Tibial artery (tissue), 4 donors: ENCODE results near the gene PLEKHA5.

Experiments
- DNase-seq, 2 donors: peaks; one replicate each; pipeline ENCODE4 v3.0.0-alpha.2; 2019
- H3K27ac ChIP-seq, 2 donors: fragments of 200-600 bp; sonication (generic) in 1 of 2; 1 replicate in 1 of 2; 2 replicates in 1 of 2; pipeline ENCODE4 v1.5.1; 2018 to 2019; ENCODE audit warnings: mild to moderate bottlenecking in 1 of 2
- H3K27me3 ChIP-seq, 2 donors: fragments of 200-600 bp; sonication (generic) in 1 of 2; one replicate each; pipeline versions ENCODE4 v1.5.1 to v1.6.0; 2016 to 2019
- H3K36me3 ChIP-seq, 3 donors: fragments of 200-600 bp; sonication (generic) in 2 of 3; one replicate each; pipeline ENCODE4 v1.5.1; 2016 to 2019; ENCODE audit warnings: mild to moderate bottlenecking in 2 of 3
- H3K4me1 ChIP-seq, 4 donors: fragments of 200-600 bp; sonication (generic) in 2 of 4; 1 replicate in 3 of 4; 2 replicates in 1 of 4; pipeline ENCODE4 v1.5.1; 2016 to 2019
- H3K4me3 ChIP-seq, 2 donors: fragments of 200-600 bp; sonication (generic) in 1 of 2; 1 replicate in 1 of 2; 2 replicates in 1 of 2; pipeline ENCODE4 v1.5.1; 2018 to 2019; ENCODE audit warnings: mild to moderate bottlenecking in 2 of 2
- H3K9me3 ChIP-seq, 3 donors: fragments of 200-600 bp; sonication (generic) in 1 of 3; one replicate each; pipeline ENCODE4 v1.5.1; 2016 to 2019
- CTCF ChIP-seq, 2 experiments: fragments of 200-600 bp in 1 of 2; fragments of 450-650 bp in 1 of 2; IDR thresholded peaks; one replicate each; pipeline ENCODE4 v1.5.1; 2017 to 2019; ENCODE audit warnings: antibody characterized with exemption in 2 of 2, mild to moderate bottlenecking in 1 of 2, moderate library complexity in 1 of 2
- intact Hi-C: fragments of 100-400 bp; cut with DNase I; formaldehyde crosslinking; loops from one replicate; pipeline ENCODE4 v1.15.0; 2023; ENCODE audit warnings: low total_unique reads

Gene PLEKHA5

GRCh38 chr12:19376691-19377090 lies 247.2 kb downstream of the PLEKHA5 start:
- H3K36me3 ChIP-seq, result peaks cover 8 to 21% (median 9%) of the 10 kb centered on the region in 3 donors
- H3K27ac ChIP-seq, result no peak overlapping the region
- no peak for TF ChIP-seq CTCF (IDR thresholded peaks at IDR 0.05)
- no peaks in the 10 kb centered on the region for H3K9me3 ChIP-seq
- no peak overlapping the region for H3K4me3 ChIP-seq
- H3K27me3 ChIP-seq, result no peaks in the 10 kb centered on the region
- H3K4me1 ChIP-seq, result peaks cover 0 to 9% (median 5%) of the 10 kb centered on the region in 4 donors
- intact Hi-C loops, result loop anchor here (2.0 to 10.0 kb wide), 2 partner anchors 52 to 268 kb away; no protein-coding TSS in a partner anchor
- no peak for DNase-seq

- no peak overlapping the region for H3K27ac ChIP-seq
- H3K4me3 ChIP-seq, result no peak overlapping the region
- peaks cover 0 to 5% (median 0%) of the 10 kb centered on the region in 4 donors for H3K4me1 ChIP-seq
- no peaks in the 10 kb centered on the region for H3K9me3 ChIP-seq
- TF ChIP-seq CTCF (IDR thresholded peaks at IDR 0.05), result no peak
- intact Hi-C loops, result no loop called here
- DNase-seq, result no peak
- H3K36me3 ChIP-seq, result peaks cover 4 to 17% (median 8%) of the 10 kb centered on the region in 3 donors
- H3K27me3 ChIP-seq, result no peaks in the 10 kb centered on the region
Measured at GRCh38 chr12:19382111-19382526, 252.6 kb downstream of the PLEKHA5 start.

GRCh38 chr12:19382563-19382962 lies 253.0 kb downstream of the PLEKHA5 start:
- no peak overlapping the region for H3K4me3 ChIP-seq
- no peak overlapping the region for H3K27ac ChIP-seq
- TF ChIP-seq CTCF (IDR thresholded peaks at IDR 0.05), result no peak
- intact Hi-C loops, result no loop called here
- peaks cover 0 to 5% (median 0%) of the 10 kb centered on the region in 4 donors for H3K4me1 ChIP-seq
- H3K36me3 ChIP-seq, result peaks cover 4 to 14% (median 8%) of the 10 kb centered on the region in 3 donors
- no peak for DNase-seq
- H3K9me3 ChIP-seq, result no peaks in the 10 kb centered on the region
- H3K27me3 ChIP-seq, result no peaks in the 10 kb centered on the region

GRCh38 chr12:19387161-19387560 lies 257.6 kb downstream of the PLEKHA5 start:
- no peak for TF ChIP-seq CTCF (IDR thresholded peaks at IDR 0.05)
- intact Hi-C loops, result no loop called here
- Histone ChIP-seq H3K4me3 (no peak overlapping the region), H3K36me3 (no peaks in the 10 kb centered on the region), H3K27me3 (no peaks in the 10 kb centered on the region), H3K4me1 (peaks cover 0 to 3% (median 0%) of the 10 kb centered on the region in 4 donors), H3K9me3 (no peaks in the 10 kb centered on the region), H3K27ac (no peak overlapping the region)
- DNase-seq, result no peak

GRCh38 chr12:19388131-19388549 lies 258.6 kb downstream of the PLEKHA5 start:
- Histone ChIP-seq H3K36me3 (no peaks in the 10 kb centered on the region), H3K4me1 (no peaks in the 10 kb centered on the region), H3K4me3 (no peak overlapping the region), H3K27me3 (no peaks in the 10 kb centered on the region), H3K9me3 (no peaks in the 10 kb centered on the region), H3K27ac (no peak overlapping the region)
- intact Hi-C loops, result no loop called here
- no peak for TF ChIP-seq CTCF (IDR thresholded peaks at IDR 0.05)
- no peak for DNase-seq
